ENCODE measurements around the gene UBE3B.

DNA sequence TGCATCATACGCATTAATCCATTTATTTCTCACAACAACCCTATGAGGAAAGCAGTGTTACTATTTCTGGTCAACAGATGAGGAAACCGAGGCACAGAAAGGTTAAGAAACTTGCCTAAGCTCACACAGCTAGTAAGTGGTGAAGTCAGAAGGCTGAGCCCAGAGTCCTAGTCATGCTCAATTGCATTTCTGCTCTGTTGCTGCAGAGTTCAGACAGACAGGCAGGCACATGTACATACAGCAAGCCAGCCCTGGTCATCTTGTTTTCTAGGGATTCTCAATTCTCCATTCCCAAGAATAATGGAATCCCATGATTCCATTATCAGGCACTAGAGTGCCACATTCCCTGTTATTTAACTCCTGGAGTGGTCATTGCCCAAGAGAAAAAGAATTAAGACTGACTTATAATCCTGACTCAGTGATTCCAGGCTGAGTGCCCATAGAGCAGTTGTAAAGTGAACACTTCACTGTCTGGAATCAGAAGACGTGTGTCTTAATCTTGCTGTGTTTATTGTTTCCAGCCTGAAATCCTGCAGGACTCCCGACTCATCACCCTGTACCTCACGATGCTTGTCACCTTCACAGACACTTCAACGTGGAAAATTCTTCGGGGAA is 10.7 kb downstream of the UBE3B start:
- TF ChIP-seq, protein P1, sequence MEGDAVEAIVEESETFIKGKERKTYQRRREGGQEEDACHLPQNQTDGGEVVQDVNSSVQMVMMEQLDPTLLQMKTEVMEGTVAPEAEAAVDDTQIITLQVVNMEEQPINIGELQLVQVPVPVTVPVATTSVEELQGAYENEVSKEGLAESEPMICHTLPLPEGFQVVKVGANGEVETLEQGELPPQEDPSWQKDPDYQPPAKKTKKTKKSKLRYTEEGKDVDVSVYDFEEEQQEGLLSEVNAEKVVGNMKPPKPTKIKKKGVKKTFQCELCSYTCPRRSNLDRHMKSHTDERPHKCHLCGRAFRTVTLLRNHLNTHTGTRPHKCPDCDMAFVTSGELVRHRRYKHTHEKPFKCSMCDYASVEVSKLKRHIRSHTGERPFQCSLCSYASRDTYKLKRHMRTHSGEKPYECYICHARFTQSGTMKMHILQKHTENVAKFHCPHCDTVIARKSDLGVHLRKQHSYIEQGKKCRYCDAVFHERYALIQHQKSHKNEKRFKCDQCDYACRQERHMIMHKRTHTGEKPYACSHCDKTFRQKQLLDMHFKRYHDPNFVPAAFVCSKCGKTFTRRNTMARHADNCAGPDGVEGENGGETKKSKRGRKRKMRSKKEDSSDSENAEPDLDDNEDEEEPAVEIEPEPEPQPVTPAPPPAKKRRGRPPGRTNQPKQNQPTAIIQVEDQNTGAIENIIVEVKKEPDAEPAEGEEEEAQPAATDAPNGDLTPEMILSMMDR (IDR thresholded peaks at IDR 0.05) = no peak
- TF ChIP-seq EZH2 (IDR thresholded peaks at IDR 0.05; ENCODE audit: borderline replicate concordance, insufficient read depth, low read depth, low read length, poor library complexity, severe bottlenecking) = no peak

Data from B cell (primary cell).